Measurements from ENCODE around the gene MAMDC4. TPM values are rescaled to one million over a fixed set of nuclear protein-coding genes. Genes with fewer than 3 reads are reported as not detected.

Gene MAMDC4
- total and polyA plus RNA-seq, 2 of the 13 experiments (the other 11 are each of a cell fraction or from before 2014, with no cell fraction given), result 6.0 to 6.8 TPM

DNA sequence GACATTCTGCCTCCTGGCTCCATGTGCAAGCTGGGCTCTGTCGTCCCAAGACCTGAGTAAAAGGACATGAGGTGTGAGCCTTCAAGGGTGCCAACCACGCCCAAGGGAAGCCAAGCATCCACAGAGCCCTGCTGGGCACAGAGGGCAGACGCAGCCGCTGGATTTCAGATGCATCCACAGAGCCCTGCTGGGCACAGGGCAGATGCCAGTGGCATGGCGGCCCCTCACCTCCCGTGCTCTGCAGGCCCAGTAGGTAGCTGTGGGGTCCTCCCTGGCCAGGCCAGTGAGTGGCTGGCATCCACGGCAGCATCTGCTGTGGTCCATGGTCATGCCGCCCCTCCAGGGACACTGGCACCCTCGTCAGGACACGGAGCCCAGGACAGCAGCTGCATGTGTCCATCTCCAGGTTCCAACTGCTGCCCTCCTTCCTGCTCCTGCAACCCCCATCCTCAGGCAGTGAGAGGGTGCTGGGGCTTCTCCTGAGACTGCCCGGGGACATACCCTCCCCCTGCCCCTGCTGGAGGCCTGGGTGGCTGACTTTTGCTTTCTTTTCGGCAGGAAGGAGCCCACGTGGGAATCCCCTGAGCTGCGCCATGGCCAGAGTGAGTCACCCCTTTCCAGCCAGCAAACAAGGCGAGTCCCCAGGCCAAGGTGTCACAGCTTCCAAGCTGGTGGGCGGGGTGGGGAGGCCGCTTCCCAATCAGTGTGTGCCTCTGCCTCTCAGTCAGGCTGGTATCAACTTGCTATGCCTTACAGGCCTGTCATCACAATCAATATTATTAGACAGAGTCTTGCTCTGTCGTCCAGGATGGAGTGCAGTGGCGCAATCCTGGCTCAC lies 30.2 kb downstream of the MAMDC4 start (continued):
- TF ChIP-seq, protein P1, sequence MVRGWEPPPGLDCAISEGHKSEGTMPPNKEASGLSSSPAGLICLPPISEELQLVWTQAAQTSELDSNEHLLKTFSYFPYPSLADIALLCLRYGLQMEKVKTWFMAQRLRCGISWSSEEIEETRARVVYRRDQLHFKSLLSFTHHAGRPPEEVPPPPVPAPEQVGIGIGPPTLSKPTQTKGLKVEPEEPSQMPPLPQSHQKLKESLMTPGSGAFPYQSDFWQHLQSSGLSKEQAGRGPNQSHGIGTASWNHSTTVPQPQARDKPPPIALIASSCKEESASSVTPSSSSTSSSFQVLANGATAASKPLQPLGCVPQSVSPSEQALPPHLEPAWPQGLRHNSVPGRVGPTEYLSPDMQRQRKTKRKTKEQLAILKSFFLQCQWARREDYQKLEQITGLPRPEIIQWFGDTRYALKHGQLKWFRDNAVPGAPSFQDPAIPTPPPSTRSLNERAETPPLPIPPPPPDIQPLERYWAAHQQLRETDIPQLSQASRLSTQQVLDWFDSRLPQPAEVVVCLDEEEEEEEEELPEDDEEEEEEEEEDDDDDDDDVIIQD (CRISPR knock-in tag; IDR thresholded peaks at IDR 0.05; ENCODE audit: low read depth), result peak; percentile 44; the same call in 1 of the 2 replicates
- TF ChIP-seq ARID2 (CRISPR knock-in tag; IDR thresholded peaks at IDR 0.05; ENCODE audit: borderline replicate concordance), result no peak
- TF ChIP-seq TBX3 (IDR thresholded peaks at IDR 0.05; ENCODE audit: borderline replicate concordance), result peak; percentile 75; the same call in 1 of the 2 replicates
- TF ChIP-seq, protein P2, sequence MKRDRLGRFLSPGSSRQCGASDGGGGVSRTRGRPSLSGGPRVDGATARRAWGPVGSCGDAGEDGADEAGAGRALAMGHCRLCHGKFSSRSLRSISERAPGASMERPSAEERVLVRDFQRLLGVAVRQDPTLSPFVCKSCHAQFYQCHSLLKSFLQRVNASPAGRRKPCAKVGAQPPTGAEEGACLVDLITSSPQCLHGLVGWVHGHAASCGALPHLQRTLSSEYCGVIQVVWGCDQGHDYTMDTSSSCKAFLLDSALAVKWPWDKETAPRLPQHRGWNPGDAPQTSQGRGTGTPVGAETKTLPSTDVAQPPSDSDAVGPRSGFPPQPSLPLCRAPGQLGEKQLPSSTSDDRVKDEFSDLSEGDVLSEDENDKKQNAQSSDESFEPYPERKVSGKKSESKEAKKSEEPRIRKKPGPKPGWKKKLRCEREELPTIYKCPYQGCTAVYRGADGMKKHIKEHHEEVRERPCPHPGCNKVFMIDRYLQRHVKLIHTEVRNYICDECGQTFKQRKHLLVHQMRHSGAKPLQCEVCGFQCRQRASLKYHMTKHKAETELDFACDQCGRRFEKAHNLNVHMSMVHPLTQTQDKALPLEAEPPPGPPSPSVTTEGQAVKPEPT (CRISPR knock-in tag; IDR thresholded peaks at IDR 0.05; ENCODE audit: low read depth), result peak; percentile 63; the same call in 1 of the 2 replicates
- TF ChIP-seq, protein P3, sequence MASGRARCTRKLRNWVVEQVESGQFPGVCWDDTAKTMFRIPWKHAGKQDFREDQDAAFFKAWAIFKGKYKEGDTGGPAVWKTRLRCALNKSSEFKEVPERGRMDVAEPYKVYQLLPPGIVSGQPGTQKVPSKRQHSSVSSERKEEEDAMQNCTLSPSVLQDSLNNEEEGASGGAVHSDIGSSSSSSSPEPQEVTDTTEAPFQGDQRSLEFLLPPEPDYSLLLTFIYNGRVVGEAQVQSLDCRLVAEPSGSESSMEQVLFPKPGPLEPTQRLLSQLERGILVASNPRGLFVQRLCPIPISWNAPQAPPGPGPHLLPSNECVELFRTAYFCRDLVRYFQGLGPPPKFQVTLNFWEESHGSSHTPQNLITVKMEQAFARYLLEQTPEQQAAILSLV (CRISPR knock-in tag; IDR thresholded peaks at IDR 0.05; ENCODE audit: borderline replicate concordance), result no peak; the same call in none of the 2 replicates
- TF ChIP-seq, protein P4, sequence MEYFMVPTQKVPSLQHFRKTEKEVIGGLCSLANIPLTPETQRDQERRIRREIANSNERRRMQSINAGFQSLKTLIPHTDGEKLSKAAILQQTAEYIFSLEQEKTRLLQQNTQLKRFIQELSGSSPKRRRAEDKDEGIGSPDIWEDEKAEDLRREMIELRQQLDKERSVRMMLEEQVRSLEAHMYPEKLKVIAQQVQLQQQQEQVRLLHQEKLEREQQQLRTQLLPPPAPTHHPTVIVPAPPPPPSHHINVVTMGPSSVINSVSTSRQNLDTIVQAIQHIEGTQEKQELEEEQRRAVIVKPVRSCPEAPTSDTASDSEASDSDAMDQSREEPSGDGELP (IDR thresholded peaks at IDR 0.05; ENCODE audit: borderline replicate concordance, low read depth), result peak; percentile 64; the same call in 1 of the 2 replicates
- TF ChIP-seq, protein P5, sequence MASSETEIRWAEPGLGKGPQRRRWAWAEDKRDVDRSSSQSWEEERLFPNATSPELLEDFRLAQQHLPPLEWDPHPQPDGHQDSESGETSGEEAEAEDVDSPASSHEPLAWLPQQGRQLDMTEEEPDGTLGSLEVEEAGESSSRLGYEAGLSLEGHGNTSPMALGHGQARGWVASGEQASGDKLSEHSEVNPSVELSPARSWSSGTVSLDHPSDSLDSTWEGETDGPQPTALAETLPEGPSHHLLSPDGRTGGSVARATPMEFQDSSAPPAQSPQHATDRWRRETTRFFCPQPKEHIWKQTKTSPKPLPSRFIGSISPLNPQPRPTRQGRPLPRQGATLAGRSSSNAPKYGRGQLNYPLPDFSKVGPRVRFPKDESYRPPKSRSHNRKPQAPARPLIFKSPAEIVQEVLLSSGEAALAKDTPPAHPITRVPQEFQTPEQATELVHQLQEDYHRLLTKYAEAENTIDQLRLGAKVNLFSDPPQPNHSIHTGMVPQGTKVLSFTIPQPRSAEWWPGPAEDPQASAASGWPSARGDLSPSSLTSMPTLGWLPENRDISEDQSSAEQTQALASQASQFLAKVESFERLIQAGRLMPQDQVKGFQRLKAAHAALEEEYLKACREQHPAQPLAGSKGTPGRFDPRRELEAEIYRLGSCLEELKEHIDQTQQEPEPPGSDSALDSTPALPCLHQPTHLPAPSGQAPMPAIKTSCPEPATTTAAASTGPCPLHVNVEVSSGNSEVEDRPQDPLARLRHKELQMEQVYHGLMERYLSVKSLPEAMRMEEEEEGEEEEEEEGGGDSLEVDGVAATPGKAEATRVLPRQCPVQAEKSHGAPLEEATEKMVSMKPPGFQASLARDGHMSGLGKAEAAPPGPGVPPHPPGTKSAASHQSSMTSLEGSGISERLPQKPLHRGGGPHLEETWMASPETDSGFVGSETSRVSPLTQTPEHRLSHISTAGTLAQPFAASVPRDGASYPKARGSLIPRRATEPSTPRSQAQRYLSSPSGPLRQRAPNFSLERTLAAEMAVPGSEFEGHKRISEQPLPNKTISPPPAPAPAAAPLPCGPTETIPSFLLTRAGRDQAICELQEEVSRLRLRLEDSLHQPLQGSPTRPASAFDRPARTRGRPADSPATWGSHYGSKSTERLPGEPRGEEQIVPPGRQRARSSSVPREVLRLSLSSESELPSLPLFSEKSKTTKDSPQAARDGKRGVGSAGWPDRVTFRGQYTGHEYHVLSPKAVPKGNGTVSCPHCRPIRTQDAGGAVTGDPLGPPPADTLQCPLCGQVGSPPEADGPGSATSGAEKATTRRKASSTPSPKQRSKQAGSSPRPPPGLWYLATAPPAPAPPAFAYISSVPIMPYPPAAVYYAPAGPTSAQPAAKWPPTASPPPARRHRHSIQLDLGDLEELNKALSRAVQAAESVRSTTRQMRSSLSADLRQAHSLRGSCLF (CRISPR knock-in tag; IDR thresholded peaks at IDR 0.05; ENCODE audit: borderline replicate concordance), result no peak
- peak; percentile 59 for TF ChIP-seq SP4 (CRISPR knock-in tag; IDR thresholded peaks at IDR 0.05)
- TF ChIP-seq, protein P6, sequence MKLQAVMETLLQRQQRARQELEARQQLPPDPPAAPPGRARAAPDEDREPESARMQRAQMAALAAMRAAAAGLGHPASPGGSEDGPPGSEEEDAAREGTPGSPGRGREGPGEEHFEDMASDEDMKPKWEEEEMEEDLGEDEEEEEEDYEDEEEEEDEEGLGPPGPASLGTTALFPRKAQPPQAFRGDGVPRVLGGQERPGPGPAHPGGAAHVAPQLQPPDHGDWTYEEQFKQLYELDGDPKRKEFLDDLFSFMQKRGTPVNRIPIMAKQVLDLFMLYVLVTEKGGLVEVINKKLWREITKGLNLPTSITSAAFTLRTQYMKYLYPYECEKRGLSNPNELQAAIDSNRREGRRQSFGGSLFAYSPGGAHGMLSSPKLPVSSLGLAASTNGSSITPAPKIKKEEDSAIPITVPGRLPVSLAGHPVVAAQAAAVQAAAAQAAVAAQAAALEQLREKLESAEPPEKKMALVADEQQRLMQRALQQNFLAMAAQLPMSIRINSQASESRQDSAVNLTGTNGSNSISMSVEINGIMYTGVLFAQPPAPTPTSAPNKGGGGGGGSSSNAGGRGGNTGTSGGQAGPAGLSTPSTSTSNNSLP (IDR thresholded peaks at IDR 0.05; ENCODE audit: low read depth, low read length), result peak; percentile 79; the same call in 1 of the 2 replicates
- TF ChIP-seq SRSF4 (IDR thresholded peaks at IDR 0.05; ENCODE audit: low read depth, low read length, poor library complexity, severe bottlenecking), result no peak
- TF ChIP-seq ZNF331 (CRISPR knock-in tag; IDR thresholded peaks at IDR 0.05), result peak; percentile 82
- TF ChIP-seq ZNF570 (CRISPR knock-in tag; IDR thresholded peaks at IDR 0.05; ENCODE audit: borderline replicate concordance), result no peak
- TF ChIP-seq HNRNPUL1 (IDR thresholded peaks at IDR 0.05; ENCODE audit: low read depth, low read length), result no peak
- TF ChIP-seq, protein P7, sequence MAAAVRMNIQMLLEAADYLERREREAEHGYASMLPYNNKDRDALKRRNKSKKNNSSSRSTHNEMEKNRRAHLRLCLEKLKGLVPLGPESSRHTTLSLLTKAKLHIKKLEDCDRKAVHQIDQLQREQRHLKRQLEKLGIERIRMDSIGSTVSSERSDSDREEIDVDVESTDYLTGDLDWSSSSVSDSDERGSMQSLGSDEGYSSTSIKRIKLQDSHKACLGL (CRISPR knock-in tag; IDR thresholded peaks at IDR 0.05), result peak; percentile 94
